Tibial nerve (tissue), 3 donors: Measurements from ENCODE around the gene PTPN14.

Experiments used
- POLR2A ChIP-seq, 2 donors: fragments of 450-650 bp; IDR thresholded peaks; one replicate each; pipeline ENCODE4 v1.6.1; 2017; ENCODE audit warnings: antibody characterized with exemption in 2 of 2, mild to moderate bottlenecking in 2 of 2, moderate library complexity in 2 of 2
- TF ChIP-seq, protein P1 (sequence below), 5 experiments: fragments of 200-600 bp in 3 of 5; fragments of 450-650 bp in 2 of 5; sonication (generic) in 3 of 5; IDR thresholded peaks; one replicate each; pipeline ENCODE4 v1.5.1; 2016 to 2019; ENCODE audit warnings: antibody characterized with exemption in 5 of 5, mild to moderate bottlenecking in 3 of 5, moderate library complexity in 2 of 5

- no peak for TF ChIP-seq POLR2A (IDR thresholded peaks at IDR 0.05)
- TF ChIP-seq, protein P1, sequence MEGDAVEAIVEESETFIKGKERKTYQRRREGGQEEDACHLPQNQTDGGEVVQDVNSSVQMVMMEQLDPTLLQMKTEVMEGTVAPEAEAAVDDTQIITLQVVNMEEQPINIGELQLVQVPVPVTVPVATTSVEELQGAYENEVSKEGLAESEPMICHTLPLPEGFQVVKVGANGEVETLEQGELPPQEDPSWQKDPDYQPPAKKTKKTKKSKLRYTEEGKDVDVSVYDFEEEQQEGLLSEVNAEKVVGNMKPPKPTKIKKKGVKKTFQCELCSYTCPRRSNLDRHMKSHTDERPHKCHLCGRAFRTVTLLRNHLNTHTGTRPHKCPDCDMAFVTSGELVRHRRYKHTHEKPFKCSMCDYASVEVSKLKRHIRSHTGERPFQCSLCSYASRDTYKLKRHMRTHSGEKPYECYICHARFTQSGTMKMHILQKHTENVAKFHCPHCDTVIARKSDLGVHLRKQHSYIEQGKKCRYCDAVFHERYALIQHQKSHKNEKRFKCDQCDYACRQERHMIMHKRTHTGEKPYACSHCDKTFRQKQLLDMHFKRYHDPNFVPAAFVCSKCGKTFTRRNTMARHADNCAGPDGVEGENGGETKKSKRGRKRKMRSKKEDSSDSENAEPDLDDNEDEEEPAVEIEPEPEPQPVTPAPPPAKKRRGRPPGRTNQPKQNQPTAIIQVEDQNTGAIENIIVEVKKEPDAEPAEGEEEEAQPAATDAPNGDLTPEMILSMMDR (IDR thresholded peaks at IDR 0.05): no peak
Measured at GRCh38 chr1:214441119-214441518, 110.3 kb downstream of the PTPN14 start.
